PC-3 (cell line): ENCODE data around the gene IQCN. TPM values are rescaled to one million over a fixed set of nuclear protein-coding genes. Genes with fewer than 3 reads are reported as not detected.

ENCODE experiments used
- ATAC-seq: fragments of 200-7000 bp; cut with Tn5 transposase; 2 replicates; pipeline ENCODE4 v1.9.1; 2020; ENCODE audit warnings: mild to moderate bottlenecking, moderate library complexity
- BruUV-seq: library from RNA; stranded (reverse); fragments of 400-500 nt; replicated peaks from 2 replicates; lab custom pipeline; 2021; lab: Mats Ljungman, UMichigan
- CTCF ChIA-PET: fragments of 300-600 bp; sonication (Branson Sonifier 250); formaldehyde crosslinking; loops from one replicate; lab custom pipeline; 2022; ENCODE audit warnings: antibody characterized with exemption; lab: Charles Lee
- POLR2A ChIA-PET: fragments of 300-600 bp; sonication (Branson Sonifier 250); formaldehyde crosslinking; loops from one replicate; lab custom pipeline; 2022; ENCODE audit warnings: antibody characterized with exemption; ENCODE audit not compliant: unreplicated experiment; lab: Charles Lee
- DNase-seq: peaks from one replicate; pipeline ENCODE4 v3.0.0-alpha.2; 2015
- H2AFZ ChIP-seq: fragments of 300-600 bp; sonication (generic); 2 replicates; pipeline ENCODE4 v1.6.0; 2016; ENCODE audit warnings: antibody characterized with exemption, low read length
- H3F3A ChIP-seq: fragments of 300-600 bp; sonication (generic); one replicate; pipeline ENCODE4 v1.6.0; 2017; ENCODE audit warnings: antibody characterized with exemption, low read length, control low read depth, mild to moderate bottlenecking; ENCODE audit not compliant: unreplicated experiment
- H3K27ac ChIP-seq: fragments of 300-600 bp; sonication (generic); 2 replicates; pipeline ENCODE4 v1.5.1; 2016; ENCODE audit warnings: mild to moderate bottlenecking, low read length
- H3K27me3 ChIP-seq: fragments of 300-600 bp; sonication (generic); 2 replicates; pipeline ENCODE4 v1.6.1; 2016; ENCODE audit warnings: low read length, mixed read lengths
- H3K36me3 ChIP-seq: fragments of 300-600 bp; sonication (generic); 2 replicates; pipeline ENCODE4 v1.6.1; 2016; ENCODE audit warnings: low read depth, mixed run types, low read length, mixed read lengths
- H3K4me1 ChIP-seq: fragments of 300-600 bp; sonication (generic); 2 replicates; pipeline ENCODE4 v1.5.1; 2016; ENCODE audit warnings: low read length; ENCODE audit not compliant: insufficient read depth
- H3K4me2 ChIP-seq: fragments of 300-600 bp; sonication (generic); 2 replicates; pipeline ENCODE4 v1.6.0; 2016; ENCODE audit warnings: low read length
- H3K4me3 ChIP-seq: fragments of 300-600 bp; sonication (generic); 2 replicates; pipeline ENCODE4 v1.5.1; 2016; ENCODE audit warnings: mild to moderate bottlenecking, low read length, mixed read lengths
- H3K79me2 ChIP-seq: fragments of 300-600 bp; sonication (generic); 2 replicates; pipeline ENCODE4 v1.6.1; 2017; ENCODE audit warnings: low read length, mixed read lengths
- H3K9ac ChIP-seq: fragments of 300-600 bp; sonication (generic); 2 replicates; pipeline ENCODE4 v1.6.0; 2016; ENCODE audit warnings: mild to moderate bottlenecking, low read length
- H3K9me2 ChIP-seq: fragments of 300-600 bp; sonication (generic); replicated peaks from 2 replicates; pipeline ENCODE4 v1.6.1; 2016; ENCODE audit warnings: mixed run types, low read length, mixed read lengths
- H3K9me3 ChIP-seq: fragments of 300-600 bp; sonication (generic); 2 replicates; pipeline ENCODE4 v1.6.1; 2016; ENCODE audit warnings: low read length, mixed read lengths
- H4K20me1 ChIP-seq: fragments of 300-600 bp; sonication (generic); 2 replicates; pipeline ENCODE4 v1.6.1; 2016; ENCODE audit warnings: low read length, mixed read lengths
- CTCF ChIP-seq: fragments of 300-600 bp; sonication (generic); conservative IDR thresholded peaks from 2 replicates; pipeline ENCODE4 v1.5.1; 2017; ENCODE audit warnings: antibody characterized with exemption, low read depth, mild to moderate bottlenecking, low read length
- EZH2 ChIP-seq: fragments of 300-600 bp; sonication (generic); IDR thresholded peaks from one replicate; pipeline ENCODE4 v1.6.1; 2017; ENCODE audit warnings: antibody characterized with exemption, mild to moderate bottlenecking, low read length; ENCODE audit not compliant: unreplicated experiment
- EZH2phosphoT487 ChIP-seq: fragments of 300-600 bp; sonication (generic); IDR thresholded peaks from 2 replicates; pipeline ENCODE4 v1.6.1; 2018; ENCODE audit warnings: mild to moderate bottlenecking, antibody characterized with exemption, low read length, borderline replicate concordance
- intact Hi-C: fragments of 100-400 bp; cut with micrococcal nuclease; formaldehyde crosslinking; loops from 2 replicates; pipeline ENCODE4 v1.9.0; 2023
- total RNA-seq: library from RNA; depleted of rRNA; stranded (reverse); fragments of >200 nt; gene quantifications from 2 replicates; pipeline ENCODE4 v1.2.3, GENCODE V29; 2014

The IQCN gene
- total RNA-seq, 1 experiment from 2014 or later = 0.33 TPM

GRCh38 chr19:18304458-18305310 lies 30.4 kb upstream of the IQCN start:
- BruUV-seq = no TSS peak
- no peak overlapping the region for H3K9ac ChIP-seq
- ATAC-seq (peak; percentile 66), DNase-seq (peak; percentile 34)
- H3K4me3 ChIP-seq = no peak overlapping the region
- TF ChIP-seq EZH2phosphoT487 = no peak
- TF ChIP-seq CTCF = no peak
- no peak for TF ChIP-seq EZH2
- no peaks in the 10 kb centered on the region for H3K27me3 ChIP-seq
- ChIA-PET CTCF (interaction anchor here (1.3 kb wide), 1 partner anchor 25 kb away, joined by 4 read pairs; no protein-coding TSS in a partner anchor), POLR2A (interaction anchor here (0.6 to 1.0 kb wide), 2 partner anchors 23 to 253 kb away, joined by 3 read pairs; partner anchors contain the start of gene JUND)
- intact Hi-C loops = no loop called here
- H3K79me2 ChIP-seq = no peaks in the 10 kb centered on the region
- H3K4me2 ChIP-seq = peak overlapping the region; percentile 46
- no peaks in the 10 kb centered on the region for H3K9me3 ChIP-seq
- peaks cover 19% of the 10 kb centered on the region for H3K4me1 ChIP-seq
- H3K9me2 ChIP-seq = no peaks in the 10 kb centered on the region
- H4K20me1 ChIP-seq = no peaks in the 10 kb centered on the region
- H3K27ac ChIP-seq = no peak overlapping the region
- no peaks in the 10 kb centered on the region for H3F3A ChIP-seq
- no peaks in the 10 kb centered on the region; the same call in 1 of the 2 replicates for H3K36me3 ChIP-seq
- no peak overlapping the region for H2AFZ ChIP-seq

DNA sequence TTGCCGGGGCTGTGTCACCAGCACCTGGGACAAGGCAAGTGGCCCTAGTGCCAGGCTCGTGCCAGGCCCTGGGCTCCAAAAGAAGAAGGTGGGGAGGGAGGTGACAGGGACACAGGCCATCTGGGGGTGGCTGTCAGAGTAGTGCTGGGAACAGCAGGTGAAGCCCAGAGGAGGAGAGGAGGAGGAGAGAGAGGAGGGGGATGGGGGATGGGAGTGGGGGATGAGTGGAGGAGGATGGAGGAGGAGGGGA lies 29.9 kb upstream of the IQCN start:
- no peaks in the 10 kb centered on the region for H3K79me2 ChIP-seq
- ChIA-PET CTCF (interaction anchor here (1.3 kb wide), 1 partner anchor 24 kb away, joined by 4 read pairs; no protein-coding TSS in a partner anchor), POLR2A (interaction anchor here (0.6 to 1.0 kb wide), 2 partner anchors 22 to 253 kb away, joined by 3 read pairs; partner anchors contain the start of gene JUND)
- no peaks in the 10 kb centered on the region for H4K20me1 ChIP-seq
- no peaks in the 10 kb centered on the region; the same call in 1 of the 2 replicates for H3K36me3 ChIP-seq
- no peak overlapping the region for H2AFZ ChIP-seq
- peak overlapping the region; percentile 46; the same call in 1 of the 2 replicates for H3K4me2 ChIP-seq
- no peaks in the 10 kb centered on the region for H3K27me3 ChIP-seq
- DNase-seq = no peak
- no peak; the same call in 1 of the 2 replicates for ATAC-seq
- no peaks in the 10 kb centered on the region for H3K9me3 ChIP-seq
- no peak overlapping the region for H3K9ac ChIP-seq
- no peaks in the 10 kb centered on the region for H3K9me2 ChIP-seq
- TF ChIP-seq EZH2 = no peak
- no peak for TF ChIP-seq CTCF
- no peak for TF ChIP-seq EZH2phosphoT487
- intact Hi-C loops = no loop called here
- H3F3A ChIP-seq = no peaks in the 10 kb centered on the region
- H3K27ac ChIP-seq = no peak overlapping the region
- no TSS peak for BruUV-seq
- no peak overlapping the region for H3K4me3 ChIP-seq
- peaks cover 19% of the 10 kb centered on the region for H3K4me1 ChIP-seq
